Measurements from ENCODE around the gene ERFL.

- TF ChIP-seq EZH2 (IDR thresholded peaks at IDR 0.05; ENCODE audit: low read depth) = no peak
- TF ChIP-seq CTCF (conservative IDR thresholded peaks at IDR 0.05) = no peak
Observed at GRCh38 chr19:41896581-41896942, 31.7 kb downstream of the ERFL start.
